ENCODE results near the gene SOHLH1. TPM values are rescaled to one million over a fixed set of nuclear protein-coding genes. Genes with fewer than 3 reads are reported as not detected.

Gene SOHLH1
- total RNA-seq, 1 experiment from 2014 or later: not detected

GRCh38 chr9:135707252-135708138 lies 8.2 kb upstream of the SOHLH1 start:
- Histone ChIP-seq H3K27ac (ENCODE audit: low read depth, low read length, poor library complexity, severe bottlenecking) (no peak overlapping the region), H3K36me3 (ENCODE audit: insufficient read depth, low read length, poor library complexity, severe bottlenecking) (no peaks in the 10 kb centered on the region), H3K4me3 (ENCODE audit: low read depth, low read length, poor library complexity, severe bottlenecking) (no peak overlapping the region), H3K27me3 (replicated peaks; ENCODE audit: insufficient read depth, low read depth, low read length, poor library complexity) (no peaks in the 10 kb centered on the region), H3K4me1 (ENCODE audit: insufficient read depth, low read length, poor library complexity, severe bottlenecking) (peaks cover under 1% of the 10 kb centered on the region), H3K9me3 (ENCODE audit: low read depth, low read length, poor library complexity, severe bottlenecking) (no peaks in the 10 kb centered on the region)
- intact Hi-C loops (cut with micrococcal nuclease; ENCODE audit: unreplicated experiment): no loop called here
- BruUV-seq (replicated peaks): no TSS peak
- no peak for DNase-seq (ENCODE audit: low spot score)
- ChIA-PET POLR2A (ENCODE audit: low non-redundant PET) (no interaction called here), CTCF (interaction anchor here (0.5 kb wide), 1 partner anchor 154 kb away, joined by 4 read pairs; no protein-coding TSS in a partner anchor)
- no peak for TF ChIP-seq CTCF (conservative IDR thresholded peaks at IDR 0.05; ENCODE audit: low read depth, low read length)
- no peak for TF ChIP-seq EZH2 (IDR thresholded peaks at IDR 0.05; ENCODE audit: borderline replicate concordance, low read depth, low read length, poor library complexity, severe bottlenecking)

GRCh38 chr9:135706288-135706687 lies 7.0 kb upstream of the SOHLH1 start:
- TF ChIP-seq EZH2 (IDR thresholded peaks at IDR 0.05; ENCODE audit: borderline replicate concordance, low read depth, low read length, poor library complexity, severe bottlenecking) (no peak), CTCF (conservative IDR thresholded peaks at IDR 0.05; ENCODE audit: low read depth, low read length) (no peak)
- H3K36me3 ChIP-seq (ENCODE audit: insufficient read depth, low read length, poor library complexity, severe bottlenecking): no peaks in the 10 kb centered on the region
- intact Hi-C loops (cut with micrococcal nuclease; ENCODE audit: unreplicated experiment): no loop called here
- ChIA-PET POLR2A (ENCODE audit: low non-redundant PET) (no interaction called here), CTCF (no interaction called here)
- H3K9me3 ChIP-seq (ENCODE audit: low read depth, low read length, poor library complexity, severe bottlenecking): no peaks in the 10 kb centered on the region
- no TSS peak for BruUV-seq (replicated peaks)
- no peak overlapping the region for H3K4me3 ChIP-seq (ENCODE audit: low read depth, low read length, poor library complexity, severe bottlenecking)
- H3K27me3 ChIP-seq (replicated peaks; ENCODE audit: insufficient read depth, low read depth, low read length, poor library complexity): no peaks in the 10 kb centered on the region
- peaks cover 5% of the 10 kb centered on the region for H3K4me1 ChIP-seq (ENCODE audit: insufficient read depth, low read length, poor library complexity, severe bottlenecking)
- DNase-seq (ENCODE audit: low spot score): no peak
- no peak overlapping the region for H3K27ac ChIP-seq (ENCODE audit: low read depth, low read length, poor library complexity, severe bottlenecking)

- CTCF ChIA-PET: no interaction called here
- Histone ChIP-seq H3K27me3 (replicated peaks; ENCODE audit: insufficient read depth, low read depth, low read length, poor library complexity) (no peaks in the 10 kb centered on the region), H3K4me1 (ENCODE audit: insufficient read depth, low read length, poor library complexity, severe bottlenecking) (peaks cover 5% of the 10 kb centered on the region), H3K36me3 (ENCODE audit: insufficient read depth, low read length, poor library complexity, severe bottlenecking) (no peaks in the 10 kb centered on the region), H3K27ac (ENCODE audit: low read depth, low read length, poor library complexity, severe bottlenecking) (no peak overlapping the region), H3K9me3 (ENCODE audit: low read depth, low read length, poor library complexity, severe bottlenecking) (no peaks in the 10 kb centered on the region), H3K4me3 (ENCODE audit: low read depth, low read length, poor library complexity, severe bottlenecking) (no peak overlapping the region)
- TF ChIP-seq EZH2 (IDR thresholded peaks at IDR 0.05; ENCODE audit: borderline replicate concordance, low read depth, low read length, poor library complexity, severe bottlenecking): no peak
- TF ChIP-seq CTCF (conservative IDR thresholded peaks at IDR 0.05; ENCODE audit: low read depth, low read length): no peak
- POLR2A ChIA-PET (ENCODE audit: low non-redundant PET): no interaction called here
- no peak for DNase-seq (ENCODE audit: low spot score)
- intact Hi-C loops (cut with micrococcal nuclease; ENCODE audit: unreplicated experiment): no loop called here
- no TSS peak for BruUV-seq (replicated peaks)
Measured at GRCh38 chr9:135705376-135705775, 6.1 kb upstream of the SOHLH1 start.

All from A673 (cell line).